Pancreas (tissue), 10 donors: ENCODE results near the gene MAD1L1. TPM values are rescaled to one million over a fixed set of nuclear protein-coding genes. Genes with fewer than 3 reads are reported as not detected.

ENCODE experiments used
- ATAC-seq, 4 donors: fragments of 200-7000 bp; cut with Tn5 transposase; one replicate each; pipeline versions ENCODE4 v1.8.0 to v1.9.1; 2020; ENCODE audit warnings: mild to moderate bottlenecking in 4 of 4, moderate library complexity in 4 of 4
- DNase-seq, 6 donors: peaks; one replicate each; pipeline ENCODE4 v3.0.0-alpha.2; 2020
- FAIRE-seq: peaks from 2 replicates; lab custom pipeline; 2012; peaks lifted over from hg19 to GRCh38; lab: Jason Lieb, UNC
- H3K27ac ChIP-seq, 4 donors: fragments of 200-600 bp; sonication (generic); 1 replicate in 3 of 4; 2 replicates in 1 of 4; pipeline versions ENCODE4 v1.5.0 to v1.8.0; 2020
- H3K27me3 ChIP-seq, 4 donors: fragments of 200-600 bp; one replicate each; pipeline ENCODE4 v1.8.0; 2021
- H3K36me3 ChIP-seq, 3 donors: fragments of 200-600 bp; sonication (generic) in 1 of 3; one replicate each; pipeline versions ENCODE4 v1.5.0 to v1.8.0; 2020 to 2021
- H3K4me1 ChIP-seq, 3 donors: fragments of 200-600 bp; one replicate each; pipeline ENCODE4 v1.8.0; 2021
- H3K4me3 ChIP-seq, 4 donors: fragments of 200-600 bp; sonication (generic) in 2 of 4; one replicate each; pipeline versions ENCODE4 v1.5.0 to v1.8.0; 2020 to 2021
- H3K9me3 ChIP-seq, 4 donors: fragments of 200-600 bp; one replicate each; pipeline ENCODE4 v1.8.0; 2021
- CTCF ChIP-seq, 4 donors: fragments of 200-600 bp; sonication (generic) in 3 of 4; IDR thresholded peaks; one replicate each; pipeline versions ENCODE4 v1.5.0 to v1.8.0; 2021; ENCODE audit warnings: antibody characterized with exemption in 4 of 4
- WGBS, 2 donors: extraction: QIAGEN DNeasy Blood & Tissue Kit; methylation state at CpG; one replicate each; pipeline ENCODE4 v1.1.7; 2013; 5-methylcytosine and 5-hydroxymethylcytosine counted together
- intact Hi-C, 3 donors: fragments of 100-400 bp; cut with DNase I; formaldehyde crosslinking; loops; one replicate each; pipeline versions ENCODE4 v1.11.1 to v1.14.2; 2022
- polyA plus RNA-seq, 2 donors: library from polyadenylated mRNA; stranded (reverse); fragments of 200-250 nt; gene quantifications; one replicate each; pipeline ENCODE4 v1.2.3, GENCODE V29; 2013
- total RNA-seq, 6 donors: library from RNA; stranded (reverse); fragmentation: NEBNext Ultra II Directional in 4 of 6; extraction: Animal tissue kit (Norgen Biotek cat#: 25700) in 4 of 6; gene quantifications; one replicate each; pipeline versions ENCODE4 v1.2.1 to v1.2.4, GENCODE V29; 2021 to 2023
- donor health status: healthy with polysubstance abuse.
- donor health status: DM: no; HTN: no; CAD: no; lungs with moderate emphysema.
- donor health status: DM: no; HTN: no; CAD: no.
- donor health status: control.
- donor health status: control.
- donor health status: Bipolar disorder and iron deficiency.
- donor health status: DM: yes; HTN: yes; CAD: no.
- donor health status: DM: no; HTN: no; CAD: no.
- donor health status: DM: no; HTN: no; CAD: no.
- donor health status: DM: yes; HTN: yes; CAD: no.

MAD1L1 gene
- total and polyA plus RNA-seq, 8 donors, result 9.8 to 28.2 (median 11.9) TPM

GRCh38 chr7:2191016-2191415 lies 41.7 kb downstream of the MAD1L1 start:
- ATAC-seq (no peak), FAIRE-seq (no peak), DNase-seq (no peak)
- Histone ChIP-seq H3K36me3 (no peaks in the 10 kb centered on the region), H3K27me3 (no peaks in the 10 kb centered on the region), H3K4me3 (no peak overlapping the region), H3K9me3 (no peaks in the 10 kb centered on the region), H3K27ac (no peak overlapping the region), H3K4me1 (no peaks in the 10 kb centered on the region)
- WGBS, 2 donors, result 92 to 93% methylated on average over 9 of the region's 9 CpGs
- no peak for TF ChIP-seq CTCF (IDR thresholded peaks at IDR 0.05)
- intact Hi-C loops, result no loop called here

- Histone ChIP-seq H3K9me3 (no peaks in the 10 kb centered on the region), H3K4me3 (no peak overlapping the region), H3K36me3 (no peaks in the 10 kb centered on the region), H3K27ac (no peak overlapping the region), H3K4me1 (no peaks in the 10 kb centered on the region), H3K27me3 (no peaks in the 10 kb centered on the region)
- no peak for TF ChIP-seq CTCF (IDR thresholded peaks at IDR 0.05)
- no peak for FAIRE-seq
- no peak for ATAC-seq
- intact Hi-C loops, result no loop called here
- DNase-seq, result no peak
- WGBS, 2 donors, result 93% methylated on average over 10 of the region's 10 CpGs
Observed at GRCh38 chr7:2190531-2190930, 42.2 kb downstream of the MAD1L1 start.

GRCh38 chr7:2186166-2186565 lies 46.6 kb downstream of the MAD1L1 start:
- ATAC-seq (no peak), DNase-seq (no peak), FAIRE-seq (no peak)
- Histone ChIP-seq H3K4me3 (no peak overlapping the region), H3K36me3 (no peaks in the 10 kb centered on the region), H3K27me3 (no peaks in the 10 kb centered on the region), H3K9me3 (no peaks in the 10 kb centered on the region), H3K4me1 (no peaks in the 10 kb centered on the region), H3K27ac (no peak overlapping the region)
- 80 to 87% methylated on average over 4 of the region's 4 CpGs for WGBS, 2 donors
- intact Hi-C loops, result no loop called here
- TF ChIP-seq CTCF (IDR thresholded peaks at IDR 0.05), result no peak

GRCh38 chr7:2185715-2186114 lies 47.0 kb downstream of the MAD1L1 start:
- Histone ChIP-seq H3K9me3 (no peaks in the 10 kb centered on the region), H3K36me3 (no peaks in the 10 kb centered on the region), H3K4me1 (no peaks in the 10 kb centered on the region), H3K4me3 (no peak overlapping the region), H3K27me3 (no peaks in the 10 kb centered on the region), H3K27ac (no peak overlapping the region)
- no peak for DNase-seq
- intact Hi-C loops, result no loop called here
- no peak for ATAC-seq
- 89 to 92% methylated on average over 8 of the region's 8 CpGs for WGBS, 2 donors
- no peak for TF ChIP-seq CTCF (IDR thresholded peaks at IDR 0.05)
- no peak for FAIRE-seq

- no peak for TF ChIP-seq CTCF (IDR thresholded peaks at IDR 0.05)
- intact Hi-C loops, result no loop called here
- no peak for ATAC-seq
Observed at GRCh38 chr7:2182461-2182860, 50.3 kb downstream of the MAD1L1 start.

More at GRCh38 chr7:2182461-2182860, 50.3 kb downstream of the MAD1L1 start:
- no peak for DNase-seq
- WGBS, 2 donors, result 95 to 97% methylated on average over 10 of the region's 10 CpGs
- Histone ChIP-seq H3K9me3 (no peaks in the 10 kb centered on the region), H3K4me3 (no peak overlapping the region), H3K36me3 (no peaks in the 10 kb centered on the region), H3K27ac (no peak overlapping the region), H3K4me1 (no peaks in the 10 kb centered on the region), H3K27me3 (no peaks in the 10 kb centered on the region)
- FAIRE-seq, result no peak
